Ascending aorta (tissue), 2 donors: ENCODE measurements around the gene MFSD11. TPM values are rescaled to one million over a fixed set of nuclear protein-coding genes. Genes with fewer than 3 reads are reported as not detected.
"Not testable (repeated sequence)": the region's sequence is repeated elsewhere in the genome, so short reads cannot be mapped to it uniquely, and the experiment has no call there.

ENCODE experiments used
- DNase-seq, 2 donors: peaks; one replicate each; pipeline ENCODE4 v3.0.0-alpha.2; 2019; ENCODE audit warnings: low spot score in 2 of 2
- H3K27ac ChIP-seq, 2 donors: fragments of 200-600 bp; sonication (generic); one replicate each; pipeline ENCODE4 v1.5.1; 2016 to 2017; ENCODE audit warnings: mild to moderate bottlenecking in 1 of 2
- H3K27me3 ChIP-seq: fragments of 200-600 bp; sonication (generic); one replicate; pipeline ENCODE4 v1.5.1; 2017
- H3K36me3 ChIP-seq, 2 donors: fragments of 200-600 bp; sonication (generic); one replicate each; pipeline ENCODE4 v1.5.1; 2016
- H3K4me1 ChIP-seq, 2 donors: fragments of 200-600 bp; sonication (generic); one replicate each; pipeline ENCODE4 v1.5.1; 2016 to 2017; ENCODE audit warnings: mild to moderate bottlenecking in 1 of 2
- H3K4me3 ChIP-seq, 2 donors: fragments of 200-600 bp; sonication (generic); one replicate each; pipeline ENCODE4 v1.5.1; 2016 to 2017; ENCODE audit warnings: mild to moderate bottlenecking in 1 of 2
- H3K9me3 ChIP-seq, 2 donors: fragments of 200-600 bp; sonication (generic); one replicate each; pipeline ENCODE4 v1.5.1; 2016
- intact Hi-C: fragments of 100-400 bp; cut with DNase I; formaldehyde crosslinking; loops from one replicate; pipeline ENCODE4 v1.15.1; 2023
- total RNA-seq: library from RNA; depleted of rRNA; stranded (reverse); fragments of >200 nt; gene quantifications from one replicate; pipeline ENCODE4 v1.1.0, GENCODE V29; 2016
- TF ChIP-seq, protein P1 (sequence below), 3 experiments: fragments of 200-600 bp in 2 of 3; fragments of 450-650 bp in 1 of 3; sonication (generic) in 2 of 3; IDR thresholded peaks; one replicate each; pipeline ENCODE4 v1.5.1; 2016 to 2019; ENCODE audit warnings: antibody characterized with exemption in 3 of 3, mild to moderate bottlenecking in 1 of 3, moderate library complexity in 1 of 3

MFSD11 gene
- total RNA-seq, 1 donor from 2014 or later = 13.4 TPM

DNA sequence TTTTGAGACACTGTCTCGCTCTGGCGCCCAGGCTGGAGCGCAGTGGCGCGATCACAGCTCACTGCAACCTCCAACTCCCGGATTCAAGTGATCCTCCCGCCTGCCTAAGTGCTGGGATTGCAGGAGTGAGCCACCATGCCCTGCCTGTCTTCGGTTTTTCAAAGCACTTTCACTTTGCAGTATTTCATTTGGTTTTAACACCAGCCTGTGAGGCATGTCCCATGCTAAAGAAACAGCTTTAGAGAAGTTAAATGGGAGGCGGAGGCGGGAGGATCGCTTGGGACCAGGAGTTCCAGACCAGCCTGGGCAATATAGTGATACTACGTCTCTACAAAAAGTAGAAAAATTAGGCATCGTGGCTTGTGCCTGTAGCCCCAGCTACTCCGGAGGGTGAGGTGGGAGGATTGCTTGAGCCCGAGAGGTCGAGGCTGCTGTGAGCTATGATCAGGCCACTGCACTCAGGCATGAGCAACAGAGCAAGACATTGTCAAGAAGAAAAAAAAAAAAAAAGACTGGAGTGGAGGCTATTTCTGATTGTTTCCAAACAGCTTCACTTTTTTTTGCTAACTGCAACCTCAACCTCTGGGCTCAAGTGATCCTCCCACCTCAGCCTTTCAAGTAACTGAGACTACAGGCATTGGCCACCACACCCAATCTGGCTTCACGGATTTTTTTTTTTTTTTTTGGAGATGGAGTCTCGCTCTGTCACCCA lies 10.0 kb upstream of the MFSD11 start:
- intact Hi-C loops = loop anchor here (5.0 kb wide), 1 partner anchor 41 kb away; no protein-coding TSS in a partner anchor
- H3K4me1 ChIP-seq = peaks cover 24 to 33% of the 10 kb centered on the region in 2 donors
- no peak for DNase-seq
- peaks cover 37 to 52% of the 10 kb centered on the region in 2 donors for H3K36me3 ChIP-seq
- no peaks in the 10 kb centered on the region for H3K27me3 ChIP-seq
- peak overlapping the region; percentile 93 to 100 for H3K4me3 ChIP-seq
- TF ChIP-seq, protein P1, sequence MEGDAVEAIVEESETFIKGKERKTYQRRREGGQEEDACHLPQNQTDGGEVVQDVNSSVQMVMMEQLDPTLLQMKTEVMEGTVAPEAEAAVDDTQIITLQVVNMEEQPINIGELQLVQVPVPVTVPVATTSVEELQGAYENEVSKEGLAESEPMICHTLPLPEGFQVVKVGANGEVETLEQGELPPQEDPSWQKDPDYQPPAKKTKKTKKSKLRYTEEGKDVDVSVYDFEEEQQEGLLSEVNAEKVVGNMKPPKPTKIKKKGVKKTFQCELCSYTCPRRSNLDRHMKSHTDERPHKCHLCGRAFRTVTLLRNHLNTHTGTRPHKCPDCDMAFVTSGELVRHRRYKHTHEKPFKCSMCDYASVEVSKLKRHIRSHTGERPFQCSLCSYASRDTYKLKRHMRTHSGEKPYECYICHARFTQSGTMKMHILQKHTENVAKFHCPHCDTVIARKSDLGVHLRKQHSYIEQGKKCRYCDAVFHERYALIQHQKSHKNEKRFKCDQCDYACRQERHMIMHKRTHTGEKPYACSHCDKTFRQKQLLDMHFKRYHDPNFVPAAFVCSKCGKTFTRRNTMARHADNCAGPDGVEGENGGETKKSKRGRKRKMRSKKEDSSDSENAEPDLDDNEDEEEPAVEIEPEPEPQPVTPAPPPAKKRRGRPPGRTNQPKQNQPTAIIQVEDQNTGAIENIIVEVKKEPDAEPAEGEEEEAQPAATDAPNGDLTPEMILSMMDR (IDR thresholded peaks at IDR 0.05) = no peak
- H3K9me3 ChIP-seq = no peaks in the 10 kb centered on the region
- peak overlapping the region; percentile 96 to 98 for H3K27ac ChIP-seq

DNA sequence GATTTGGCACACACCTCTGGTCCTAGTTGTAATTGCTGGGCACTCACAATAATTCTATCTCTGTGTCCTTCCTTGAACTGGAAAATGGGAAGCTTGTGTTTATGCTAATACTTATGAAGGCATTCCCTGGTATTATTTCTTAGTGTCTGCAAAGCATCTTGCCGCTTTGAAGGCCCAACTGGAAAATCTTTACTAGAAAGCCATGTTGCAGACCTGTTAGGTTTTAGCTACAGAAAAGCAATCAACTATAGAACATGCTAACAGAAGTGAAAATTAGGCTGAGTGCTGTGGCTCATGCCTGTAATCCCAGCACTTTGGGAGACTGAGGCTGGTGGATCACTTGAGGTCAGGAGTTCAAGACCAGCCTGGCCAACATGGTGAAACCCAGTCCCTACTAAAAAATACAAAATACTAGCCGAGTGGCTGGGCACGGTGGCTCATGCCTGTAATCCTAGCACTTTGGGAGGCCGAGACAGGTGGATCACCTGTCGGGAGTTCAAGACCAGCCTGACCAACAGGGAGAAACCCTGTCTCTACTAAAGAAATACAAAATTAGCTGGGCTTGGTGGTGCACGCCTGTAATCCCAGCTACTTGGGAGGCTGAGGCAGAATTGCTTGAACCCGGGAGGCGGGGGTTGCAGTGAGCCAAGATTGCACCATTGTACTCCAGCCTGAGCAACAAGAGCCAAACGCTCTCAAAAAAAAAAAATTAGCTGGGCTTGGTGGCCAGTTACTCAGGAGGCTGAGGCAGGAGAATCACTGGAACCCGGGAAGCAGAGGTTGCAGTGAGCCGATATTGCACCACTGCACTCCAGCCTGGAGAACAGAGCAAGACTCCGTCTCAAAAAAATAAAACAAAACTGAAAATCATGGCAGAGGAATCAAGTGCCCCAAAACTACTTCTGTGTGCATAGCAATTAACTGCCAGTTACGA lies 5.9 kb upstream of the MFSD11 start:
- not testable (repeated sequence) for H3K27me3 ChIP-seq, H3K27ac ChIP-seq, DNase-seq, H3K4me3 ChIP-seq, H3K9me3 ChIP-seq
- H3K36me3 ChIP-seq = peaks cover 29 to 57% of the 10 kb centered on the region in 2 donors
- peaks cover 11 to 37% of the 10 kb centered on the region in 2 donors for H3K4me1 ChIP-seq
- intact Hi-C loops = loop anchor here (10.0 kb wide), 1 partner anchor 673 kb away; no protein-coding TSS in a partner anchor

DNA sequence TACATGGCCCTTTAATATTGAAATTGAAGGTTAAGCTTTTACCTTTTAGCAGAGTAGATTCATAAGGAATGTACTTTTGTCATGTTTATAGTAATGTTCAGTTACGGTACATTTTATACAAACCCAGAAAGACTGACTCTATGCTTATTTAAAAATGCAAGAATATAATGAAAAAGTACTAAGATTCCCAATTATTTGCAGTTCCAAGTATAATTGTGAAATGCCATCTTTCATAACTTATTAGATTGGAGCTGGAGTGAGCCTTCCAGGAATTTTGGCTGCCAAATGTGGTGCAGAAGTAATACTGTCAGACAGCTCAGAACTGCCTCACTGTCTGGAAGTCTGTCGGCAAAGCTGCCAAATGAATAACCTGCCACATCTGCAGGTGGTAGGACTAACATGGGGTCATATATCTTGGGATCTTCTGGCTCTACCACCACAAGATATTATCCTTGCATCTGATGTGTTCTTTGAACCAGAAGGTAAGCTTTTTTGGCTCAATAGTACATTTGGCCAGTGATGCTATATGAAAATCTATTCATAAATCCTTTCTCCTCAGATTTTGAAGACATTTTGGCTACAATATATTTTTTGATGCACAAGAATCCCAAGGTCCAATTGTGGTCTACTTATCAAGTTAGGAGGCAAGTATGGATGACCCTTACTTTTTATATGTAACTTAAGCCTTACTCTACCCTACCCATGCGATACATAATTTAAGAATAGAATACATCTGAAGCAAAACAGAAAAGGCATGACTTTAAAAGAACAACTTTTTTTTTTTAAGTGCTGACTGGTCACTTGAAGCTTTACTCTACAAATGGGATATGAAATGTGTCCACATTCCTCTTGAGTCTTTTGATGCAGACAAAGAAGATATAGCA lies 4.9 kb upstream of the MFSD11 start:
- no peaks in the 10 kb centered on the region for H3K27me3 ChIP-seq

GRCh38 chr17:76733618-76733957 lies 4.3 kb upstream of the MFSD11 start:
- H3K27me3 ChIP-seq = no peaks in the 10 kb centered on the region
- peak overlapping the region in 1 of 2 donors; percentile 28 for H3K27ac ChIP-seq
- DNase-seq = no peak
- no peaks in the 10 kb centered on the region for H3K9me3 ChIP-seq
- H3K4me1 ChIP-seq = peaks cover 5 to 33% of the 10 kb centered on the region in 2 donors
- H3K36me3 ChIP-seq = peaks cover 29 to 57% of the 10 kb centered on the region in 2 donors
- intact Hi-C loops = loop anchor here (10.0 kb wide), 1 partner anchor 671 kb away; no protein-coding TSS in a partner anchor
- TF ChIP-seq, protein P1 (IDR thresholded peaks at IDR 0.05) = no peak
- no peak overlapping the region for H3K4me3 ChIP-seq

More for the DNA sequence above, 4.9 kb upstream of the MFSD11 start:
- DNase-seq = no peak
- Histone ChIP-seq H3K9me3 (no peaks in the 10 kb centered on the region), H3K36me3 (peaks cover 29 to 57% of the 10 kb centered on the region in 2 donors), H3K4me3 (no peak overlapping the region), H3K4me1 (peaks cover 4 to 32% of the 10 kb centered on the region in 2 donors), H3K27ac (peak overlapping the region in 1 of 2 donors; percentile 28)
- intact Hi-C loops = loop anchor here (10.0 kb wide), 1 partner anchor 672 kb away; no protein-coding TSS in a partner anchor
- TF ChIP-seq, protein P1 (IDR thresholded peaks at IDR 0.05) = no peak

DNA sequence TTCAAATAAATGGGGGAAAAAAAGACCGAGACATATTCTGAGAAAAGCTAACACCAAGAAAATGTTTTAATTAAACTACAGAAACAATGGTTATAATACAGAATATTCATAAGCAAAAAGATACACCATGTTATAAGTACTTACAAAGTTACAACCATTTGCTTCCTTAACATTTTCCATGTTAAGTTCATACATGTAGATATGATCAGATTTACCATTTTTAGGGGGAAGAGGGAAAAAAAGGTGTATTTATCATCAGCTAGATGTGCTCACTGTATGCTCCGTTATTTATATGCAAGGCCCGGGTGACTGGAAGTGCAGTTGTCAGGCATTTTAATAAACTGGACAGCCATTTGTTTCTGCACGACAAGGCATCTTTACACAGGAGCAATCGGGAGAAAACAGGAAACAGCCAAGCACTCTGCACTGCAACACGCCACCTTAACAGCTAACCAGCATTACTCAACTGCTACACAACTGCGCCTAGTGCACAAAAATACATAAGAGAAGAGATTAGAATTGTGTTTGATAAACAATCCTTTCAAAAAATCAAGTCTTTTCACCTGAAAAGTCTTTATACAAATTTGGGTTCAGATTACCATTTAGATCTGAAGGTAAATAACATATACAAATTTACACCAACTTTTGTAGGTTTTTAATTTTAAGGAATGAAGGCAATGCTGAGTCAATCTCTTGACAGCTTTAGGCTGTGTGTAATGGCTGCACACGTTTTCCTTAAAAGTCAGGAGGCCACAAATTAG lies 3.7 kb upstream of the MFSD11 start:
- no peaks in the 10 kb centered on the region for H3K27me3 ChIP-seq
- H3K36me3 ChIP-seq = peaks cover 29 to 57% of the 10 kb centered on the region in 2 donors
- TF ChIP-seq, protein P1 (IDR thresholded peaks at IDR 0.05) = no peak
- no peaks in the 10 kb centered on the region for H3K9me3 ChIP-seq
- H3K4me3 ChIP-seq = peak overlapping the region in 1 of 2 donors; percentile 92
- peaks cover 5 to 39% of the 10 kb centered on the region in 2 donors for H3K4me1 ChIP-seq
- DNase-seq = no peak
- H3K27ac ChIP-seq = peak overlapping the region in 1 of 2 donors; percentile 98
- intact Hi-C loops = loop anchor here (10.0 kb wide), 1 partner anchor 671 kb away; no protein-coding TSS in a partner anchor
